H1 (cell line): ENCODE measurements around the gene SSU72. TPM values are rescaled to one million over a fixed set of nuclear protein-coding genes. Genes with fewer than 3 reads are reported as not detected.
"Not testable (repeated sequence)": the region's sequence is repeated elsewhere in the genome, so short reads cannot be mapped to it uniquely, and the experiment has no call there.

Source experiments
- CTCF ChIA-PET: fragments of 300-600 bp; sonication (Branson Sonifier 250); formaldehyde crosslinking; loops from one replicate; lab custom pipeline; 2021; ENCODE audit not compliant: partially characterized antibody; lab: Charles Lee
- POLR2A ChIA-PET: fragments of 300-600 bp; sonication (Branson Sonifier 250); formaldehyde crosslinking; loops from one replicate; lab custom pipeline; 2021; ENCODE audit warnings: inconsistent platforms; ENCODE audit not compliant: partially characterized antibody; lab: Charles Lee
- DNase-seq, 2 experiments: peaks; one replicate each; pipeline versions ENCODE4 v3.0.0 to v3.0.0-alpha.2; 2010 to 2022; ENCODE audit warnings: low spot score in 2 of 2, low read depth in 1 of 2, mixed read lengths in 1 of 2
- FAIRE-seq: peaks from 2 replicates; lab custom pipeline; 2011; peaks lifted over from hg19 to GRCh38; lab: Jason Lieb, UNC
- H2AFZ ChIP-seq: 2 replicates; pipeline ENCODE4 v1.8.1; 2012; ENCODE audit warnings: low read length, inconsistent platforms
- H2AK5ac ChIP-seq: 2 replicates; pipeline ENCODE4 v1.6.1; 2013; ENCODE audit warnings: low read depth, low read length
- H2BK120ac ChIP-seq: replicated peaks from 2 replicates; pipeline ENCODE3; 2013; ENCODE audit warnings: low read depth, low read length, inconsistent platforms
- H2BK12ac ChIP-seq: 2 replicates; pipeline ENCODE4 v1.6.1; 2013; ENCODE audit warnings: low read depth, low read length
- H2BK15ac ChIP-seq: 2 replicates; pipeline ENCODE4 v1.6.1; 2013; ENCODE audit warnings: low read length
- H2BK20ac ChIP-seq: 2 replicates; pipeline ENCODE4 v1.6.1; 2013; ENCODE audit warnings: low read length
- H2BK5ac ChIP-seq: 2 replicates; pipeline ENCODE4 v1.6.1; 2013; ENCODE audit warnings: low read depth, low read length
- H3K14ac ChIP-seq: 2 replicates; pipeline ENCODE4 v1.6.1; 2013; ENCODE audit warnings: inconsistent platforms; ENCODE audit not compliant: insufficient read length
- H3K18ac ChIP-seq: 2 replicates; pipeline ENCODE4 v1.6.1; 2013; ENCODE audit warnings: low read length; ENCODE audit errors: extremely low read depth
- H3K23ac ChIP-seq: 2 replicates; pipeline ENCODE4 v1.6.1; 2013; ENCODE audit warnings: inconsistent platforms; ENCODE audit not compliant: insufficient read length
- H3K23me2 ChIP-seq: 2 replicates; pipeline ENCODE4 v1.6.1; 2013; ENCODE audit warnings: low read depth, low read length
- H3K27ac ChIP-seq: 2 replicates; pipeline ENCODE4 v1.6.1; 2011; ENCODE audit warnings: low read depth, low read length, inconsistent platforms
- H3K27me3 ChIP-seq, 4 experiments: replicated peaks in 1 of 4; 1 replicate in 1 of 4; 2 replicates in 3 of 4; pipeline versions ENCODE4 v1.6.1 to v1.8.1; 2011 to 2013; ENCODE audit warnings: low read length in 3 of 4, mild to moderate bottlenecking in 3 of 4, inconsistent platforms in 2 of 4, mixed read lengths in 2 of 4, moderate library complexity in 1 of 4; ENCODE audit not compliant: control insufficient read depth in 3 of 4, insufficient read depth in 3 of 4; ENCODE audit errors: extremely low read depth in 1 of 4
- H3K36me3 ChIP-seq, 4 experiments: 2 replicates each; pipeline versions ENCODE4 v1.6.1 to v1.8.1; 2011 to 2013; ENCODE audit warnings: mild to moderate bottlenecking in 4 of 4, low read length in 3 of 4, moderate library complexity in 2 of 4, control low read depth in 1 of 4, inconsistent platforms in 1 of 4; ENCODE audit not compliant: insufficient read depth in 4 of 4, control insufficient read depth in 2 of 4
- H3K4ac ChIP-seq: replicated peaks from 2 replicates; pipeline ENCODE3; 2013; ENCODE audit warnings: low read length, low read depth, mixed read lengths, inconsistent platforms; ENCODE audit not compliant: insufficient read length
- H3K4me1 ChIP-seq, 4 experiments: replicated peaks in 1 of 4; 1 replicate in 1 of 4; 2 replicates in 3 of 4; pipeline versions ENCODE4 v1.6.1 to v1.8.1; 2011 to 2013; ENCODE audit warnings: low read length in 3 of 4, inconsistent platforms in 2 of 4, mixed read lengths in 1 of 4; ENCODE audit not compliant: insufficient read depth in 4 of 4, control insufficient read depth in 3 of 4
- H3K4me2 ChIP-seq, 2 experiments: 2 replicates each; pipeline versions ENCODE4 v1.6.1 to v1.8.1; 2011 to 2013; ENCODE audit warnings: low read depth in 2 of 2, low read length in 2 of 2, control low read depth in 1 of 2, inconsistent platforms in 1 of 2, mild to moderate bottlenecking in 1 of 2; ENCODE audit not compliant: insufficient read depth in 1 of 2
- H3K4me3 ChIP-seq, 4 experiments: fragments of 200-600, 300-600 bp in 1 of 4; sonication (generic), shearing (Covaris generic), sonication (Bioruptor Twin) in 1 of 4; 2 replicates each; pipeline versions ENCODE4 v1.5.1 to v1.8.1; 2011 to 2016; ENCODE audit warnings: low read length in 4 of 4, low read depth in 3 of 4, control low read depth in 2 of 4, inconsistent platforms in 2 of 4, mild to moderate bottlenecking in 2 of 4, mixed read lengths in 1 of 4, moderate library complexity in 1 of 4; ENCODE audit not compliant: insufficient read depth in 2 of 4; ENCODE audit errors: extremely low read depth in 1 of 4
- H3K56ac ChIP-seq: replicated peaks from 2 replicates; pipeline ENCODE3; 2013; ENCODE audit warnings: low read depth, mild to moderate bottlenecking, mixed read lengths, low read length, inconsistent platforms; ENCODE audit not compliant: insufficient read length
- H3K79me1 ChIP-seq: 2 replicates; pipeline ENCODE4 v1.6.1; 2013; ENCODE audit warnings: low read depth, low read length, control low read depth
- H3K79me2 ChIP-seq, 2 experiments: 2 replicates each; pipeline versions ENCODE4 v1.6.1 to v1.8.1; 2012 to 2013; ENCODE audit warnings: low read length in 2 of 2, mild to moderate bottlenecking in 2 of 2, inconsistent platforms in 1 of 2; ENCODE audit not compliant: insufficient read depth in 2 of 2, control insufficient read depth in 1 of 2
- H3K9ac ChIP-seq, 4 experiments: replicated peaks in 1 of 4; 1 replicate in 1 of 4; 2 replicates in 3 of 4; pipeline versions ENCODE4 v1.6.1 to v1.8.1; 2011 to 2013; ENCODE audit warnings: low read depth in 3 of 4, low read length in 3 of 4, control low read depth in 2 of 4, mild to moderate bottlenecking in 2 of 4, moderate library complexity in 2 of 4, inconsistent platforms in 1 of 4; ENCODE audit errors: extremely low read depth in 1 of 4
- H3K9me3 ChIP-seq, 2 experiments: 2 replicates each; pipeline versions ENCODE4 v1.6.1 to v1.8.1; 2012 to 2013; ENCODE audit warnings: mild to moderate bottlenecking in 2 of 2, moderate library complexity in 2 of 2, control low read depth in 1 of 2, inconsistent platforms in 1 of 2, low read depth in 1 of 2, low read length in 1 of 2, mixed read lengths in 1 of 2; ENCODE audit not compliant: insufficient read depth in 2 of 2
- H4K20me1 ChIP-seq, 2 experiments: replicated peaks in 1 of 2; 2 replicates each; pipeline versions ENCODE3 to v1.8.1; 2011 to 2013; ENCODE audit warnings: inconsistent platforms in 2 of 2, low read length in 2 of 2, mild to moderate bottlenecking in 1 of 2; ENCODE audit not compliant: insufficient read depth in 2 of 2, control insufficient read depth in 1 of 2
- H4K5ac ChIP-seq: 2 replicates; pipeline ENCODE4 v1.6.1; 2013; ENCODE audit warnings: low read length, low read depth, mixed read lengths, inconsistent platforms; ENCODE audit not compliant: insufficient read length
- H4K8ac ChIP-seq: 2 replicates; pipeline ENCODE4 v1.8.0; 2013; ENCODE audit warnings: mild to moderate bottlenecking, moderate library complexity, low read length, inconsistent platforms; ENCODE audit not compliant: insufficient read depth; ENCODE audit errors: extremely low read depth
- H4K91ac ChIP-seq: replicated peaks from 2 replicates; pipeline ENCODE3; 2013; ENCODE audit warnings: low read length, mixed read lengths, inconsistent platforms; ENCODE audit not compliant: insufficient read length
- WGBS, 2 experiments: shearing (Covaris generic) in 1 of 2; methylation state at CpG; one replicate each; pipeline versions ENCODE4 v1.1.6 to v1.1.7; 2013 to 2015; ENCODE audit warnings: low lambda C conversion rate in 2 of 2, mixed read lengths in 2 of 2, inconsistent platforms in 1 of 2, low coverage in 1 of 2, missing lambda C conversion rate in 1 of 2; ENCODE audit not compliant: insufficient replicate concordance in 2 of 2, insufficient coverage in 1 of 2, insufficient read length in 1 of 2; ENCODE audit errors: extremely low coverage in 1 of 2, missing lambda C conversion rate in 1 of 2; 5-methylcytosine and 5-hydroxymethylcytosine counted together
- polyA plus RNA-seq, 7 experiments: library from polyadenylated mRNA; depleted of rRNA in 3 of 7; stranded (reverse) in 5 of 7; unstranded in 2 of 7; fragments of >200 nt in 5 of 7; fragments of 200-250 nt in 2 of 7; gene quantifications; 1 replicate in 5 of 7; 2 replicates in 1 of 7; 4 replicates in 1 of 7; pipeline versions ENCODE4 v1.2.1 to v1.2.3, GENCODE V29; 2011 to 2013; ENCODE audit warnings: missing spikeins in 2 of 7, mixed read lengths in 2 of 7
- total RNA-seq: library from RNA; stranded (reverse); fragmentation: NEBNext Ultra II Directional; extraction: Animal tissue kit (Norgen Biotek cat#: 25700); gene quantifications from 2 replicates; pipeline ENCODE4 v1.2.1, GENCODE V29; 2021

The SSU72 gene
- total and polyA plus RNA-seq, 2 of the 8 experiments (the other 6 are each of a cell fraction or from before 2014, with no cell fraction given): 110 to 165 TPM

DNA sequence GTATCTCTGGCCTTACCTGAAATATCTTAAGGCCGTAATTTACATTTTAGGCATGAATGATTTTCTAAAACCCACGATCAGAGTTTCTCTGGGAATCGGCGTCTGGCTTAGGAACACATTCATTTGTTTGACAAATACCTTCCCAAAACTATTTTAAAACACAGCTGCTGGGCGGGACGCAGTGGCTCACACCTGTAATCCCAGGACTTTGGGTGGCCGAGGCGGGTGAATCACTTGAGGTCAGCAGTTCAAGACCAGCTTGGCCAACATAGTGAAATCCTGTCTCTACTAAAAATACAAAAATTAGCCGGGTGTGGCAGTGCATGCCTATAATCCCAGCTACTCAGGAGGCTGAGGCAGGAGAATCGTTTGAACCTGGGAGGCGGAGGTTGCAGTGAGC, 17.7 kb downstream of the SSU72 start:
- not testable (repeated sequence) for H2BK12ac ChIP-seq, H2AK5ac ChIP-seq, H3K27me3 ChIP-seq, H3K9ac ChIP-seq, H2BK20ac ChIP-seq, H3K79me1 ChIP-seq, H4K5ac ChIP-seq, H3K56ac ChIP-seq, H2BK5ac ChIP-seq, H3K18ac ChIP-seq, H3K23me2 ChIP-seq, H2AFZ ChIP-seq, H4K8ac ChIP-seq, H2BK120ac ChIP-seq, H3K4me2 ChIP-seq, H3K9me3 ChIP-seq, H3K23ac ChIP-seq, H3K14ac ChIP-seq, DNase-seq, H3K4me1 ChIP-seq, FAIRE-seq, H3K4ac ChIP-seq, H3K4me3 ChIP-seq, H2BK15ac ChIP-seq, H4K91ac ChIP-seq, H3K27ac ChIP-seq
- CTCF ChIA-PET: interaction anchor here (0.6 to 1.8 kb wide), 5 partner anchors 10 to 1632 kb away, joined by 3 to 6 read pairs (median 3); no protein-coding TSS in a partner anchor
- POLR2A ChIA-PET: interaction anchor here (0.6 to 23.0 kb wide), 5 partner anchors 5 to 614 kb away, joined by 3 to 367 read pairs (median 3); partner anchors contain the start of gene MIB2
- H3K36me3 ChIP-seq: peaks cover 0 to 12% (median 4%) of the 10 kb centered on the region in 4 experiments; a peak in 4 of 8 replicates
- peaks cover 0 to 13% of the 10 kb centered on the region in 2 experiments; a peak in 1 of 4 replicates for H3K79me2 ChIP-seq
- WGBS, 2 experiments: 97% methylated on average over 11 of the region's 11 CpGs; no CpG with 5 or more reads in 1 of the 2 experiments
- H4K20me1 ChIP-seq: peaks cover 4 to 23% of the 10 kb centered on the region in 2 experiments
